SK-N-MC (cell line): ENCODE results near the gene AQP3.
"Not testable (repeated sequence)": the region's sequence is repeated elsewhere in the genome, so short reads cannot be mapped to it uniquely, and the experiment has no call there.

Source experiments
- DNase-seq: peaks from one replicate; pipeline ENCODE4 v3.0.0-alpha.2; 2011; ENCODE audit warnings: low read depth, low spot score
- H3K27ac ChIP-seq: fragments of 200-600 bp; sonication (generic); 2 replicates; pipeline ENCODE4 v1.5.1; 2016; ENCODE audit warnings: mixed run types
- H3K36me3 ChIP-seq: fragments of 200-600 bp; sonication (generic); 2 replicates; pipeline ENCODE4 v1.6.1; 2017; ENCODE audit warnings: antibody characterized with exemption, low read length, mixed read lengths; ENCODE audit not compliant: insufficient read depth
- H3K4me3 ChIP-seq: fragments of 200-600 bp; sonication (generic); 2 replicates; pipeline ENCODE4 v1.5.1; 2016
- H3K9ac ChIP-seq: fragments of 200-600 bp; sonication (generic); 2 replicates; pipeline ENCODE4 v1.8.0; 2017; ENCODE audit warnings: mixed run types, mixed read lengths; ENCODE audit not compliant: insufficient read length
- H3K9me3 ChIP-seq: fragments of 200-600 bp; sonication (generic); 2 replicates; pipeline ENCODE4 v1.6.1; 2017; ENCODE audit warnings: low read depth, mild to moderate bottlenecking, antibody characterized with exemption, low read length, moderate library complexity, mixed read lengths
- EZH2 ChIP-seq: fragments of 200-600 bp; sonication (generic); IDR thresholded peaks from one replicate; pipeline ENCODE4 v1.6.1; 2017; ENCODE audit warnings: antibody characterized with exemption
- FOXP2 ChIP-seq: optimal IDR thresholded peaks from 2 replicates; pipeline ENCODE3; 2011; ENCODE audit warnings: mild to moderate bottlenecking, moderate library complexity; ENCODE audit not compliant: insufficient read depth; ENCODE audit errors: extremely low read length, control extremely low read depth
- POLR2AphosphoS5 ChIP-seq: IDR thresholded peaks from 2 replicates; pipeline ENCODE4 v1.6.1; 2012; ENCODE audit warnings: mild to moderate bottlenecking, low read depth, low read length, borderline replicate concordance

Gene AQP3

GRCh38 chr9:33397801-33398200 lies 49.6 kb downstream of the AQP3 start:
- H3K9ac ChIP-seq, H3K4me3 ChIP-seq, H3K27ac ChIP-seq, H3K36me3 ChIP-seq, H3K9me3 ChIP-seq, DNase-seq: not testable (repeated sequence)

GRCh38 chr9:33395159-33395879 lies 52.1 kb downstream of the AQP3 start:
- H3K27ac ChIP-seq, DNase-seq, H3K9ac ChIP-seq, H3K9me3 ChIP-seq, H3K36me3 ChIP-seq, H3K4me3 ChIP-seq: not testable (repeated sequence)

- not testable (repeated sequence) for H3K9ac ChIP-seq, H3K4me3 ChIP-seq, H3K27ac ChIP-seq, H3K9me3 ChIP-seq, H3K36me3 ChIP-seq, DNase-seq
Measured at GRCh38 chr9:33393986-33394385, 53.4 kb downstream of the AQP3 start.

GRCh38 chr9:33393581-33393980 lies 53.8 kb downstream of the AQP3 start:
- H3K36me3 ChIP-seq = no peaks in the 10 kb centered on the region

GRCh38 chr9:33392591-33393021 lies 54.8 kb downstream of the AQP3 start:
- DNase-seq, H3K9ac ChIP-seq, H3K9me3 ChIP-seq, H3K4me3 ChIP-seq, H3K36me3 ChIP-seq, H3K27ac ChIP-seq: not testable (repeated sequence)

More at GRCh38 chr9:33393581-33393980, 53.8 kb downstream of the AQP3 start:
- no peak for TF ChIP-seq EZH2
- no peak for TF ChIP-seq FOXP2
- no peak for TF ChIP-seq POLR2AphosphoS5
- no peak for DNase-seq
- Histone ChIP-seq H3K27ac (no peak overlapping the region), H3K9ac (no peak overlapping the region), H3K4me3 (no peak overlapping the region), H3K9me3 (no peaks in the 10 kb centered on the region)
